HEK293T (cell line): ENCODE measurements around the gene ADPGK.

ENCODE experiments used
- ARNT ChIP-seq: fragments of 450-650 bp; IDR thresholded peaks from 2 replicates; pipeline ENCODE4 v1.6.1; 2017; ENCODE audit warnings: mild to moderate bottlenecking
- BHLHE40 ChIP-seq: fragments of 450-650 bp; IDR thresholded peaks from 2 replicates; pipeline ENCODE4 v1.6.1; 2016; ENCODE audit warnings: mild to moderate bottlenecking, moderate library complexity, borderline replicate concordance
- ELF4 ChIP-seq: fragments of 450-650 bp; IDR thresholded peaks from 2 replicates; pipeline ENCODE4 v1.6.1; 2017; ENCODE audit warnings: antibody characterized with exemption
- FOXA1 ChIP-seq: fragments of 450-650 bp; IDR thresholded peaks from 2 replicates; pipeline ENCODE4 v1.6.1; 2016; ENCODE audit warnings: mild to moderate bottlenecking
- FOXK2 ChIP-seq: fragments of 450-650 bp; IDR thresholded peaks from 2 replicates; pipeline ENCODE4 v1.6.1; 2016; ENCODE audit warnings: mild to moderate bottlenecking
- FOXM1 ChIP-seq: fragments of 450-650 bp; IDR thresholded peaks from 2 replicates; pipeline ENCODE4 v1.6.1; 2017; ENCODE audit warnings: mild to moderate bottlenecking, borderline replicate concordance
- HDGF ChIP-seq: fragments of 450-650 bp; IDR thresholded peaks from 2 replicates; pipeline ENCODE4 v1.6.1; 2017; ENCODE audit warnings: antibody characterized with exemption, borderline replicate concordance
- L3MBTL2 ChIP-seq: fragments of 450-650 bp; conservative IDR thresholded peaks from 2 replicates; pipeline ENCODE4 v1.6.1; 2016; ENCODE audit warnings: mild to moderate bottlenecking
- NFRKB ChIP-seq: fragments of 450-650 bp; IDR thresholded peaks from 2 replicates; pipeline ENCODE4 v1.6.1; 2016; ENCODE audit warnings: mild to moderate bottlenecking, moderate library complexity
- PKNOX1 ChIP-seq: fragments of 450-650 bp; IDR thresholded peaks from 2 replicates; pipeline ENCODE4 v1.6.1; 2016
- SP1 ChIP-seq: fragments of 450-650 bp; IDR thresholded peaks from 2 replicates; pipeline ENCODE4 v1.6.1; 2017
- SUZ12 ChIP-seq: fragments of 450-650 bp; IDR thresholded peaks from 2 replicates; pipeline ENCODE4 v1.6.1; 2016; ENCODE audit warnings: mild to moderate bottlenecking
- TARDBP ChIP-seq: fragments of 450-650 bp; IDR thresholded peaks from 2 replicates; pipeline ENCODE4 v1.6.1; 2016
- ZNF384 ChIP-seq: fragments of 450-650 bp; IDR thresholded peaks from 2 replicates; pipeline ENCODE4 v1.6.1; 2016

GRCh38 chr15:72792431-72792830, 8.9 kb upstream of the ADPGK start:
- TF ChIP-seq HDGF (no peak), SUZ12 (no peak), FOXA1 (no peak), SP1 (no peak), BHLHE40 (no peak), NFRKB (no peak), ELF4 (no peak), FOXK2 (no peak), PKNOX1 (no peak), ARNT (no peak), ZNF384 (no peak), L3MBTL2 (no peak), FOXM1 (no peak), TARDBP (no peak)
